Measurements from ENCODE around the gene ATP10B.

- no peak for TF ChIP-seq POLR2A (IDR thresholded peaks at IDR 0.05)
- no peak for TF ChIP-seq CTCF (IDR thresholded peaks at IDR 0.05)
Observed at GRCh38 chr5:160668356-160668755, 183.7 kb downstream of the ATP10B start.
